ENCODE measurements around the gene SHROOM2.

The SHROOM2 gene

GRCh38 chrX:9947131-9947794 is 161.0 kb downstream of the SHROOM2 start:
- no peak for DNase-seq (ENCODE audit: low spot score)

DNA sequence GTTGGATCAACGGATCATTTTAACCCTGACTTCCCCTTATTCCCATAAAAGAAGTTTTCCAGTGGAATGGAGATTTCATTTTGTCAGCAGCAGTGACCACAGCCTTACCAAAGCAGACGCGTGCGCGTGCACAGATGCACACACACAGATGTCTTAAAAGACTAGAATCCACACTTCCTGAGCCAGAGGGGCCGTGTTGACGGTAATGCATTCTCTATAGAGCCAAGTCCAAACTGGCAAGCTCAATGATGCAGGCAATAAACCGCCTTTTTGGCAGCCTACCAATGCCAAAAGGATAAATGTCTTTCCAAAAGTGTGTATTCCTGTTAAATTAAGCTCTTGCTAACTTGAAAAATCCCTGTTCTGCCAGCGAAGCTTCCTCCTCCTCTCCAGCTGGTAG is 162.2 kb downstream of the SHROOM2 start:
- no peak for DNase-seq (ENCODE audit: low spot score)

GRCh38 chrX:9952300-9952699 is 166.1 kb downstream of the SHROOM2 start:
- no peak for DNase-seq (ENCODE audit: low spot score)

DNA sequence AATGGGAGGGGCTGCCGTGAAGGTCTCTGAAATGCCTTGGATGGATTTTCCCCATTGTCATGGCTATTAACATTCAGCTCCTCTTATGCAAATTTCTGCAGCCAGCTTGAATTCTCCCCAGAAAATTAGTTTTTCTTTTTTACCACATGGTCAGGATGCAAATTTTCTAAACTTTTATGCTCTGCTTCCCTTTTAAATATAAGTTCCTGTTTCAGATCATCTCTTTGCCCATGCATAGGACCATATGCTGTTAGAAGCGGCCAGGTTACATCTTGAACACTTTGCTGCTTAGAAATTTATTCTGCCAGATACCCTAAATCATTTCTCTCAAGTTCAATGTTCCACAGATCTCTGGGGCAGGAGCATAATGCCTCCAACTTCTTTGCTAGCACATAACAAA is 167.2 kb downstream of the SHROOM2 start:
- DNase-seq (ENCODE audit: low spot score), result no peak

GRCh38 chrX:9955506-9955905 is 169.3 kb downstream of the SHROOM2 start:
- no peak for DNase-seq (ENCODE audit: low spot score)

DNA sequence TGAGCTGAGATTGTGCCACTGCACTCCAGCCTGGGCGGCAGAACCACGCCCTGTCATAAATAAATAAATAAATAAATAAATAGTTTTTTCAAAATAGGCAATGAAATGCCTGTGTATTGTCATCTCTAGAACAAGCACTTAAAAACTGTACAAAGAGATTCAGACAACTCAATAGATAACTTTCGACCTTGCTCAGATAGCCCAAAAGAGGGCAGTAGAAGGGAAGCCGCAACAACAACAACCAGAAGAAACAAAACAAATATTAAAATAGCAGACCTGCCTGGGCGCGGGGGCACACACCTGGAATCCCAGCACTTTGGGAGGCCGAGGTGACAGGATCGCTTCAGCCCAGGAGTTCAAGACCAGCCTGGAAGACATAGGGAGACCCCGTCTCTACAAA is 171.5 kb downstream of the SHROOM2 start:
- no peak for DNase-seq (ENCODE audit: low spot score)

DNA sequence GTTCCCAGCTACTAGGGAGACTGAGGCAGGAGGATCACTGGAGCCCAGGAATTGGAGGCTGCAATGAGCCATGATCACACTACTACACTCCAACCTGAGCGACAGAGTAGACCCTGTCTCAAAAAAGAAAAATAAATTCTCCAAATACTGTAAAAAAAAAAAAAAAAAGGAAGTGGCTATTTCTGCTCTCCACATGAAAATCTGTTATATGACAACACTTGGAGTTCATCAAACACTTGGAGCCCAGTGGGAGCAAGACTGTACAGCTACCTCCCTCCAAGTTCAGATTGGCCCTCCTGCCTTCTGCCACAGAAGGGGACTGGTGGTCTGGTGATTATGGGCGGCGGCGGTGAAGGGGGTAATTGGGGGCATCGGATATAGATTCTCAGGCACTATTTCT is 172.0 kb downstream of the SHROOM2 start:
- DNase-seq (ENCODE audit: low spot score), result no peak

DNA sequence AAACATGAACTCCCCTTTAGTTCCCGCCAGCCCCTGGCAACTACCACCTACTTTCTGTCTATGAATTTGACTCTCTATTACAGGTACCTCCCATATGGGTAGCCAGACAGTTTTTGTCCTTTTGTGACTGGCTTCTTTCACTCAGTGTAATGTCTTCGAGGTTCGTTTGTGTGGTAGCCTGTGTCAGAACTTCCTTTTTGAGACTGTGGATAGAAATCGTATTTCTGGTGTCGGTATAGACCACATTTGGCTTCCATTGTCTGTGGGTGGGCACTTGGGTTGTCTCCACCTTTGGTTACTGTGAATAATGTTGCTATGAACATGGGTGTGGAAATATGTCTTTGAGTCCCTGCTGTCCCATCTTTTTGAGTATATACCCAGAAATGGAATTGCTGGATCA is 175.5 kb downstream of the SHROOM2 start:
- DNase-seq (ENCODE audit: low spot score), result no peak

DNA sequence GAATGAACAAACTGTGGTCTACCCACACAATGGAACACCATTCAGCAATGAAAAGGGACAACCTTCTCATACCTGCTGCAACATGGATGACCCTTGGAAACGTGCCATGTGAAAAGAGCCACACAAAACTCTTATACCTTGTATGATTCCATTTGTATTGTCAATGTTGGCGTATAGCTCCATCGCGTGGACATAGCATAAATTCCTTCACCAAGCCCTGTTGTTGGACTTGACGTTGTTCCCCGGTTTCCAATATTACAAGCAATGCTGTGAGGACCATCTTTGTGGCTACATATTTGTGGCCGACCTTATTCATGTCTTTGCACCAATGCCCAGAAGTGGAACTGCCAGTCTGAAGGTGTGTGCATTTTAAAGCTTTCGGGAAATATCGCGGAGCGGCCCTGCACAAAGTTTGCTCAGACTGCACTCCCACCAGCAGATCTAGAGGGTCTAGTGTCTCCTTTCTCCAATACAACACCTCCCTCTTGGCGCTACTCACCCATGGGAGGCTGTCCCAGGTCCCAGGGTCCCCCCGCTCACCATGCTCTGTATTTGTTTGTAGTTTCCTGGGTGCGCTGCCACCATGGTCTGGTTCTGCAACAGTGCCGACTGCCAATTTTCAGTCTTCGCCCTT is 180.7 kb downstream of the SHROOM2 start, which contains the start of gene CLDN34:
CLDN34 (plus strand) TSS at position 584 of the 634 bp plus-strand sequence; CDS start at position 584, 0 bp downstream.
- DNase-seq (ENCODE audit: low spot score), result no peak

DNA sequence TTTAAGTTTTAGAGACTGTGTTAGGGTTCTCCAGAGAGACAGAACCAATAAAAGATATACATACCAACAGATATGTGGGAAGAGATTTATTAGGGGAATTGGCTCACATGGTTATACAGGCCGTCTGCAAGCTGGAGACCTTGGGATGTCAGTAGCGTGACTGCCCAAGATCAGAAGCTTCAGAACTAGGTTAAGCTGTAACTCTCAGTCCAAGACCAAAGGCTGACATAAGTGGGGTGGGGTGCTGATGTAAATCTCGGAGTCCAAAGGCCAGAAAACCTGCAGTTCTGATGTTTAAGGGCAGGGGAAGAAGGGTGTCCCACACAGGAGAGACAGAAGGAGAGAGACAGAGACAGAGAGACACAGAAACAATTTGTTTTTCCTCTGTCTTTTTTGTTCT is 191.4 kb downstream of the SHROOM2 start:
- DNase-seq (ENCODE audit: low spot score), result no peak

- no peak for DNase-seq (ENCODE audit: low spot score)
Measured at GRCh38 chrX:9980401-9980800, 194.2 kb downstream of the SHROOM2 start.

DNA sequence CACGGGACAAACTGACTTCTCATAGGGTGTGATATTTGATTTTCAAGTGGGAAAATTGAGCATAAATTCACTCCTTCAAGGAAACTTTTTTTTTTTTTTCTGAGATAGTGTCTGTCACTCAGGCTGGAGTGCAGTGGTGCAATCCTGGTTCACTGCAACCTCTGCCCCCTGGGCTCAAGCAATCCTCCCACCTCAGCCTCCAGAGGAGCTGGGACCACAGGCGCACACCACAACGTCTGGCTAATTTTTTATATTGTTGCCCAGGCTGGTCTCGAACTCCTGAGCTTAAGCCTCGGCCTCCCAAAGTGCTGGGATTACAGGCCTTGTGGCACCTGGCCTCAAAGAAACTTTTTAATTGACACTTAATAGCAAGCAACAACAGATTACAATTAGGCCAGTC is 194.7 kb downstream of the SHROOM2 start:
- DNase-seq (ENCODE audit: low spot score), result no peak

DNA sequence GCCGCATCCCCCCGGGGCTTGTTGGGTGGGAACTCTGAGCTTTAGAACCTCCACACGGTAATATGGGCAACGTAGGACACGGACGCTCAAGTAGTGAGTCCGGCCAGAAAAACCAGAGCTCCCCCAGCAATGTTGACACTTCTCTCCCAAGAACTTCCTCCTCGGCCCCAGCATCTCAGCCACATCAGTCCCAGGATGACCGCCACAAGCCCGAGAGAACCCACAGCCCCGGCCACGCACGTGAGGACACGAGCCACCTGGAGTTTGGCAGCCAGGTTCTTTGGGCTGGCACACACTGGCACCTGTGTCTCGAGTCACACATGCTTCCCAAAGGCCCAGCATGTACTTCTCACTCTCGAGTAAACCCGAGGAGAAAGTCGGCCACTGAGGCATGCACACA is 197.2 kb downstream of the SHROOM2 start:
- no peak for DNase-seq (ENCODE audit: low spot score)

DNA sequence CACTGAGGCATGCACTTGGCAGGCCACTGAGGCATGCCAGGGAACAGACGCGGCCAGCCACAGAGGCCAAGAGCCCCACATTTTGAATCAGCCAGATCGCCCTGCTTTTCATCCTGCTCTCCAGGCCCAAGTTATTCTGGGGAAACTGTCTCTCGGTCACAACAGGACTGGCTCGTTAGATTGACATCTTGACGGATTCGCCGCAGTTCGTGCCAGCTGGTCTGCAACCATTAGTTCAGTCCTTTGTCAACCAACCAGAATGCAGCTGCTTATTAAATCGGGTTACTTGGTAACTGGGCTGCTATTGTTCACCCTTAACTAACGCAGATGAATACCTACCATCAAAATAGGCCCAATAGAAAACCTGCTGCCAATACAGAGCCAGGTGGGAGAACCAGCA is 197.6 kb downstream of the SHROOM2 start:
- no peak for DNase-seq (ENCODE audit: low spot score)

DNA sequence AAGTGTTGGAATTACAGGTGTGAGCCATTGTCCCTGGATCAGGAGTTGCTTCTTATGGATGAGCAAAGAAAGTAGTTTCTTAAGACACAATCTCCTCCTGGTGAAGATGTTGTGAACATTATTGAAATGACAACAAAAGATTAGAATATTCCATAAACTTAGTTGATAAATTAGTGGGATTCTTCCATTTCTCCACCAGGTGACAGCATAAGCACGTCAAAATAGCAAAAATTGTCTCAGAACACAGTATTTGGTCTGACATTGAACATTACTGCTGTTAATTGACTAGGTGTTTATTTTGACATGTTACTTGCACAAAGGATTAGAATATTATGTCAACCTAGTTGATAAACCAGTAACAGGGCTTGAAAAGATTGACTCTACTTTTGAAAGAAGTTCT is 202.5 kb downstream of the SHROOM2 start:
- DNase-seq (ENCODE audit: low spot score), result no peak

GRCh38 chrX:9992061-9992460 is 205.8 kb downstream of the SHROOM2 start:
- no peak for DNase-seq (ENCODE audit: low spot score)

- DNase-seq (ENCODE audit: low spot score), result no peak
Measured at GRCh38 chrX:9992724-9993123, 206.5 kb downstream of the SHROOM2 start.

DNA sequence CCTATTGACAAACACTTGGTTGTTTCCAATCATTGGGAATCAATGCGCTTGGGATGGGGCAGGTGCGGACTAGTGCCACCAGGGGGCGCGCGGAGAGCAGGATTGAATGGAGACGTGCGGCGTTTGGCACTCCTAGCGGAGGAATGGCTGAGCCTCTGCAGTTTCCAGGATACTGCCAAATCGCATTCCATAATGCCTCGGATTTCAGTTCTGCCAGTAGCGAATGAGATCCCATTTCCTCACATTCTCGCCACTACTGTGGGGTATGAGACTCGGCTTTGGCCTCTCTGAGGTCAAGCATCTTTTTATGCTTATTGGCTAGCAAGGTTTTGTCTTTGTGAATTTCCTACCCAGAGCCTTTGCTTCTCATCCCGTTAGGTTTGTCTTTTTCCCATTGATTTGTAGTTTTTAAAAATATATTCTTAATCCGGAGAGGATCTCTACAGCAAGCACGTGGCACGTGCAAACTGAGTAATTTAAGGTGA is 209.7 kb downstream of the SHROOM2 start:
- DNase-seq (ENCODE audit: low spot score), result peak; percentile 81

- no peak for DNase-seq (ENCODE audit: low spot score)
Measured at GRCh38 chrX:9997041-9997440, 210.8 kb downstream of the SHROOM2 start.

DNA sequence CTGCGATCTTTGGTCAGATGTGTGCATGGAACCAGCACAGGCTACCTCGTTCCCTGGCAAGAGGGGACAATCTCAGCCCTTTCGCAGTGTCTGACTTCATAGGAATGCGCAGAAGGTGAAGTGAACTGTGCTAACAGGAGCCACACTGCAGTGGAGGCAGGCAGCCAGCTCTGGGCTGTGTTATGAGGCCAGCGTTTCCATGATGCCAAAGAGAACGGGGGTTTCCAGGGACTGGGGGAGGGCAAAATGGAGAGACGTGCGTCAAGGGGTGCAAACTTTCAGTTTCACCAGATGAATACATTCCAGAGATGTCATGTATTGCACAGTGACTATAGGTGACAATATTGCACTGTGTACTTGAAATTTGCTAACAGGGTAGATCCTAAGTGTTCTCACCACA is 211.3 kb downstream of the SHROOM2 start:
- no peak for DNase-seq (ENCODE audit: low spot score)

Measured in D341Med (cell line).